ENCODE data around the gene PPP2R5B. TPM values are rescaled to one million over a fixed set of nuclear protein-coding genes. Genes with fewer than 3 reads are reported as not detected.
A peak's percentile ranks its signal among the peaks of the same experiment; 100 is the strongest.

PPP2R5B gene
- total and polyA plus RNA-seq, 9 of the 15 experiments (the other 6 are each of a cell fraction or from before 2014, with no cell fraction given) = 0.10 to 7.8 (median 3.3) TPM

DNA sequence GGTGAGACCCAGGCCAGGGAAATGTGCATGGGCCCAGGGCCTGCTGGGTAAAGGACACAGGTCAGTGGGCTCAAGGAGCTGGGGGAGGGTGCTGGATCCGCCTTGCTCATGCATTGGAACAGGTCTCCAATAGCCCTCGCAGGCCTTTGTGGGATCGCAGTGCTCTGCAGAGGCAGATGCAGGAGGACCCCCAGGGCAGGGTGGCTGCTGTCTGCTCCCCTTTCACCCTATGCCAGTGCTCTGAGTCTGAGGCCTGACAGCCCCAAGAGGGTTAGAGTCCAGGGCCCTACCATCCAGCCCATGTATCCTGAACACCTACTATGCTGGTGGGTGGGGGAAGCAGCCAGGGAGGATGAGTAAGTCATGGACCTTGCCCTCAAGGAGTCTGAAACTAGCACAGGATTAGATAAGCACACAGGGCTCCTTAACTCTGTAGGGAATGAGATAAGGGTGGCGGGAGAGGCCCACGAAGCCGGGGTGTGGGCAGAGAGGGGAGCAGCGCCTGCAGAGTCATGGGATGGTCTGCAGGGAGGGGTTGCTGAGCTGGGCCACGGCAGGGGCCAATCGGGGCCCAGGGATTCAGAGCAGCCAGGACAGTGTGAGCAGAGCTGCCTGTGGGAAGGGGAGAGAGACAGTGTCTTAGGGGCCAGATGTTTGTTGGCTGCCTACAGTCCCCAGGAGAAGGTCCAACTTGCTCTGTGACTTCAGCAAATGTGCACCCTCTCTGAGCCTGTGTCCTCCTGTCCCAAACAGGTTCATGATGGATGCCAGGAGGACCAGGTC is 35.6 kb upstream of the PPP2R5B start (continued):
- TF ChIP-seq, protein P1, sequence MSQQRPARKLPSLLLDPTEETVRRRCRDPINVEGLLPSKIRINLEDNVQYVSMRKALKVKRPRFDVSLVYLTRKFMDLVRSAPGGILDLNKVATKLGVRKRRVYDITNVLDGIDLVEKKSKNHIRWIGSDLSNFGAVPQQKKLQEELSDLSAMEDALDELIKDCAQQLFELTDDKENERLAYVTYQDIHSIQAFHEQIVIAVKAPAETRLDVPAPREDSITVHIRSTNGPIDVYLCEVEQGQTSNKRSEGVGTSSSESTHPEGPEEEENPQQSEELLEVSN (IDR thresholded peaks at IDR 0.05; ENCODE audit: borderline replicate concordance in 1 of 2, extremely low read depth in 1 of 2, insufficient read depth in 1 of 2, insufficient read length in 1 of 2, low read depth in 1 of 2, low read length in 1 of 2, poor library complexity in 1 of 2, severe bottlenecking in 1 of 2) = peak; percentile 28 to 54
- TF ChIP-seq CBX1 (IDR thresholded peaks at IDR 0.05; ENCODE audit: low read depth) (0 out of 2 replicates have a peak, but pooled peaks have one; percentile 21), CBX3 (IDR thresholded peaks at IDR 0.05; ENCODE audit: borderline replicate concordance in 1 of 2, low read length in 2 of 2) (peak in 1 of 2 experiments; percentile 79; a peak in 2 of 3 replicates), VEZF1 (CRISPR knock-in tag; IDR thresholded peaks at IDR 0.05) (peak; percentile 96), NBN (IDR thresholded peaks at IDR 0.05; ENCODE audit: low read depth) (peak; percentile 95), SMAD2 (IDR thresholded peaks at IDR 0.05; ENCODE audit: low read depth, low read length) (no peak), SMARCC2 (IDR thresholded peaks at IDR 0.05; ENCODE audit: low read depth) (peak; percentile 98), ID3 (CRISPR knock-in tag; IDR thresholded peaks at IDR 0.05) (no peak), ID3 (tag; IDR thresholded peaks at IDR 0.05) (peak; percentile 79; the same call in 1 of the 2 replicates), CLOCK (CRISPR knock-in tag; IDR thresholded peaks at IDR 0.05; ENCODE audit: borderline replicate concordance) (no peak), HNRNPL (IDR thresholded peaks at IDR 0.05; ENCODE audit: low read depth, low read length) (0 out of 2 replicates have a peak, but pooled peaks have one; percentile 17), MNT (conservative IDR thresholded peaks at IDR 0.05) (peak; percentile 66 to 86)
- TF ChIP-seq, protein P2, sequence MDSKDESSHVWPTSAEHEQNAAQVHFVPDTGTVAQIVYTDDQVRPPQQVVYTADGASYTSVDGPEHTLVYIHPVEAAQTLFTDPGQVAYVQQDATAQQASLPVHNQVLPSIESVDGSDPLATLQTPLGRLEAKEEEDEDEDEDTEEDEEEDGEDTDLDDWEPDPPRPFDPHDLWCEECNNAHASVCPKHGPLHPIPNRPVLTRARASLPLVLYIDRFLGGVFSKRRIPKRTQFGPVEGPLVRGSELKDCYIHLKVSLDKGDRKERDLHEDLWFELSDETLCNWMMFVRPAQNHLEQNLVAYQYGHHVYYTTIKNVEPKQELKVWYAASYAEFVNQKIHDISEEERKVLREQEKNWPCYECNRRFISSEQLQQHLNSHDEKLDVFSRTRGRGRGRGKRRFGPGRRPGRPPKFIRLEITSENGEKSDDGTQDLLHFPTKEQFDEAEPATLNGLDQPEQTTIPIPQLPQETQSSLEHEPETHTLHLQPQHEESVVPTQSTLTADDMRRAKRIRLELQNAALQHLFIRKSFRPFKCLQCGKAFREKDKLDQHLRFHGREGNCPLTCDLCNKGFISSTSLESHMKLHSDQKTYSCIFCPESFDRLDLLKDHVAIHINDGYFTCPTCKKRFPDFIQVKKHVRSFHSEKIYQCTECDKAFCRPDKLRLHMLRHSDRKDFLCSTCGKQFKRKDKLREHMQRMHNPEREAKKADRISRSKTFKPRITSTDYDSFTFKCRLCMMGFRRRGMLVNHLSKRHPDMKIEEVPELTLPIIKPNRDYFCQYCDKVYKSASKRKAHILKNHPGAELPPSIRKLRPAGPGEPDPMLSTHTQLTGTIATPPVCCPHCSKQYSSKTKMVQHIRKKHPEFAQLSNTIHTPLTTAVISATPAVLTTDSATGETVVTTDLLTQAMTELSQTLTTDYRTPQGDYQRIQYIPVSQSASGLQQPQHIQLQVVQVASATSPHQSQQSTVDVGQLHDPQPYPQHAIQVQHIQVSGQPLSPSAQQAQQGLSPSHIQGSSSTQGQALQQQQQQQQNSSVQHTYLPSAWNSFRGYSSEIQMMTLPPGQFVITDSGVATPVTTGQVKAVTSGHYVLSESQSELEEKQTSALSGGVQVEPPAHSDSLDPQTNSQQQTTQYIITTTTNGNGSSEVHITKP (IDR thresholded peaks at IDR 0.05; ENCODE audit: partially characterized antibody) = peak; percentile 88
